HL-60/S4 treated with retinoic acid at 250 ng/mL for 4 days and 3 days (cell line): ENCODE data around the gene BORA.
"Not testable (repeated sequence)": the region's sequence is repeated elsewhere in the genome, so short reads cannot be mapped to it uniquely, and the experiment has no call there.

ENCODE experiments used
- in situ Hi-C: fragments of 300-500 bp; cut with MboI; formaldehyde crosslinking; loops from 2 replicates; pipeline ENCODE4 v1.7.0; 2022; ENCODE audit warnings: low sequenced_read_pairs

The BORA gene

GRCh38 chr13:72760189-72760588, 32.5 kb downstream of the BORA start:
- in situ Hi-C loops, result no loop called here

GRCh38 chr13:72763411-72763810, 35.7 kb downstream of the BORA start:
- in situ Hi-C loops, result no loop called here

GRCh38 chr13:72774019-72774418, 46.3 kb downstream of the BORA start:
- in situ Hi-C loops, result no loop called here

- in situ Hi-C loops, result no loop called here
These were observed 54.0 kb downstream of the BORA start, which contains the start of the genes DIS3 and PIBF1 for GRCh38 chr13:72781451-72782439. TSS of gene DIS3 (minus strand) at chr13:72781900. CDS start at chr13:72781832, 68 bp downstream. TSS of gene PIBF1 (plus strand) at chr13:72782133. CDS start at chr13:72783470, 1,337 bp downstream.

- in situ Hi-C loops, result no loop called here
These were observed 55.0 kb downstream of the BORA start for GRCh38 chr13:72782717-72783116.

- in situ Hi-C loops, result not testable (repeated sequence)
These were observed 57.0 kb downstream of the BORA start for GRCh38 chr13:72784679-72785078.

GRCh38 chr13:72788831-72789230, 61.1 kb downstream of the BORA start:
- in situ Hi-C loops, result no loop called here

- in situ Hi-C loops, result no loop called here
These were observed 64.9 kb downstream of the BORA start for GRCh38 chr13:72792640-72793039.

- in situ Hi-C loops, result no loop called here
These were observed 71.1 kb downstream of the BORA start for GRCh38 chr13:72798817-72799216.

GRCh38 chr13:72804301-72804700, 76.6 kb downstream of the BORA start:
- in situ Hi-C loops, result loop anchor here (25.0 kb wide), 1 partner anchor 908 kb away; no protein-coding TSS in a partner anchor
